PC-3 (cell line): ENCODE data around the gene PDE11A.

Source experiments
- CTCF ChIP-seq: fragments of 300-600 bp; sonication (generic); conservative IDR thresholded peaks from 2 replicates; pipeline ENCODE4 v1.5.1; 2017; ENCODE audit warnings: antibody characterized with exemption, low read depth, mild to moderate bottlenecking, low read length
- EZH2 ChIP-seq: fragments of 300-600 bp; sonication (generic); IDR thresholded peaks from one replicate; pipeline ENCODE4 v1.6.1; 2017; ENCODE audit warnings: antibody characterized with exemption, mild to moderate bottlenecking, low read length; ENCODE audit not compliant: unreplicated experiment
- EZH2phosphoT487 ChIP-seq: fragments of 300-600 bp; sonication (generic); IDR thresholded peaks from 2 replicates; pipeline ENCODE4 v1.6.1; 2018; ENCODE audit warnings: mild to moderate bottlenecking, antibody characterized with exemption, low read length, borderline replicate concordance

- TF ChIP-seq CTCF (no peak), EZH2phosphoT487 (no peak), EZH2 (no peak)
Measured at GRCh38 chr2:178044836-178045235, 27.7 kb downstream of the PDE11A start.
